WERI-Rb-1 (cell line): ENCODE data around the gene SAMM50.

Experiments
- DNase-seq: peaks from one replicate; pipeline ENCODE4 v3.0.0-alpha.2; 2020
- H3K27ac ChIP-seq: fragments of 250-450 bp; sonication (Bioruptor Pico); 2 replicates; pipeline ENCODE4 v1.5.1; 2020; ENCODE audit warnings: mild to moderate bottlenecking, moderate library complexity
- H3K27me3 ChIP-seq: fragments of 250-450 bp; sonication (Bioruptor Pico); 2 replicates; pipeline ENCODE4 v1.5.1; 2021; ENCODE audit warnings: mild to moderate bottlenecking, low read depth, moderate library complexity; ENCODE audit not compliant: insufficient read depth, severe bottlenecking
- H3K36me3 ChIP-seq: fragments of 250-450 bp; sonication (Bioruptor Pico); 2 replicates; pipeline ENCODE4 v1.5.1; 2020; ENCODE audit warnings: mild to moderate bottlenecking, moderate library complexity
- H3K4me3 ChIP-seq: 2 replicates; pipeline ENCODE4 v1.5.1; 2011; ENCODE audit warnings: low read depth, mild to moderate bottlenecking, control low read depth, low read length
- H3K9me3 ChIP-seq: fragments of 250-450 bp; sonication (Bioruptor Pico); 2 replicates; pipeline ENCODE4 v1.5.1; 2021; ENCODE audit warnings: mild to moderate bottlenecking, moderate library complexity; ENCODE audit not compliant: severe bottlenecking
- TF ChIP-seq, protein P1 (sequence below): IDR thresholded peaks from 2 replicates; pipeline ENCODE4 v1.5.1; 2011; ENCODE audit warnings: low read depth, mild to moderate bottlenecking, control low read depth, inconsistent platforms, low read length

Gene SAMM50

DNA sequence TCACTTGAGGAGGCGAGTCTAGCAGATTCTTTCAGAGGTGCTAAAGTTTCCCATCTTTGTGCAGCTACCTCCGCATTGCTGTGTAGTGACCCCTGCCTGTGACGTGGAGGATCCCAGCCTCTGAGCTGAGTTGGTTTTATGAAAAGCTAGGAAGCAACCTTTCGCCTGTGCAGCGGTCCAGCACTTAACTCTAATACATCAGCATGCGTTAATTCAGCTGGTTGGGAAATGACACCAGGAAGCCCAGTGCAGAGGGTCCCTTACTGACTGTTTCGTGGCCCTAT is 8.9 kb upstream of the SAMM50 start:
- Histone ChIP-seq H3K4me3 (no peak overlapping the region), H3K36me3 (peaks cover 65% of the 10 kb centered on the region), H3K27ac (no peak overlapping the region), H3K9me3 (no peaks in the 10 kb centered on the region), H3K27me3 (no peaks in the 10 kb centered on the region)
- DNase-seq = peak; percentile 29
- TF ChIP-seq, protein P1, sequence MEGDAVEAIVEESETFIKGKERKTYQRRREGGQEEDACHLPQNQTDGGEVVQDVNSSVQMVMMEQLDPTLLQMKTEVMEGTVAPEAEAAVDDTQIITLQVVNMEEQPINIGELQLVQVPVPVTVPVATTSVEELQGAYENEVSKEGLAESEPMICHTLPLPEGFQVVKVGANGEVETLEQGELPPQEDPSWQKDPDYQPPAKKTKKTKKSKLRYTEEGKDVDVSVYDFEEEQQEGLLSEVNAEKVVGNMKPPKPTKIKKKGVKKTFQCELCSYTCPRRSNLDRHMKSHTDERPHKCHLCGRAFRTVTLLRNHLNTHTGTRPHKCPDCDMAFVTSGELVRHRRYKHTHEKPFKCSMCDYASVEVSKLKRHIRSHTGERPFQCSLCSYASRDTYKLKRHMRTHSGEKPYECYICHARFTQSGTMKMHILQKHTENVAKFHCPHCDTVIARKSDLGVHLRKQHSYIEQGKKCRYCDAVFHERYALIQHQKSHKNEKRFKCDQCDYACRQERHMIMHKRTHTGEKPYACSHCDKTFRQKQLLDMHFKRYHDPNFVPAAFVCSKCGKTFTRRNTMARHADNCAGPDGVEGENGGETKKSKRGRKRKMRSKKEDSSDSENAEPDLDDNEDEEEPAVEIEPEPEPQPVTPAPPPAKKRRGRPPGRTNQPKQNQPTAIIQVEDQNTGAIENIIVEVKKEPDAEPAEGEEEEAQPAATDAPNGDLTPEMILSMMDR = peak; percentile 18; the same call in 1 of the 2 replicates

DNA sequence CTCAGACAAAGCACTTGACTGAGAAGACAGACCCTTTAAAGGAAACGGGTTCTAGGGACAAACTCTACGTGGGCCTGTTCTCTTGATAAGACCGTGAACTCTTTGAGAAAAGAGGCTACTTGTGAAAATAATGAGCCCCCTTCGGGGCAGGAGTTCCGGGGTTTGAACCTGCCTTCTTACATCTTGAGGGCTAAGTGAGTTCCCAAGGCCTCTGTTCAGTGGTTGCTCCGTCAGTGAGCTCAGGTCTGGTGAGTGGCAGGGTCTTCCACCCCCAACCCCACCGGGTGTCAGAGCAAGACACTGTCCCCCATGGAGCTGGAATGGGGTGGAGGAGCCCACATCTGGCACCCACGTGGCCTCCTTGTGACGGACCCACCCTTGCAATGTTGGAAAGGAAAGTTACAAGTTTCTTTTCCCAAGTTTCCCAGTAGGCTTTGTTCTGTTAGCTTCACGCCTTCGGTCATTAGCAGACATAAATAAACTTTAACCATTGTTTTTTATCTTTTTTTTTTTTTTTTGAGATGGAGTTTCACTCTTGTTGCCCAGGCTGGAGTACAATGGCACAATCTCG is 6.3 kb upstream of the SAMM50 start:
- no peak for DNase-seq
- TF ChIP-seq, protein P1 = no peak
- H3K9me3 ChIP-seq = no peaks in the 10 kb centered on the region
- H3K36me3 ChIP-seq = peaks cover 42% of the 10 kb centered on the region
- no peaks in the 10 kb centered on the region for H3K27me3 ChIP-seq
- no peak overlapping the region for H3K27ac ChIP-seq
- H3K4me3 ChIP-seq = no peak overlapping the region

DNA sequence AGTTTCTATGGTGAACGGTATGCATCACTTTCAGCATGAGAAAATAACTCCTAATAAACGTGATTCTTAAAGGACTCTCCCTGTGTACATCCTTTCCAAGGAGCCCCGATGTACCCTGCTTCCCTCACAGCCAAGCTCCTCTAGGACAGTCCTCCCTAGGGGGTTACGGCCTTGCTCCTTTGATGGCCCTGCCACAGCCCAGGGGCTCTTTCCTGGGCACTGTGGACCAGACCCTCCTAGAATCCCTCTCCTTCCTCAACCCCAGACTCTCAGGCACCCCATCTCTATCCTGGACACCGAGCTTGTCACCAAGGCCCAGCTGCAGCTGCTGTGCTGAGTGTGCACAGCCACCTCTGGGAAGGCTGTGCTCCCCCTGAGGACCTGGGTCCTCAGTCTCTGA is 3.9 kb upstream of the SAMM50 start:
- H3K9me3 ChIP-seq = no peaks in the 10 kb centered on the region

DNA sequence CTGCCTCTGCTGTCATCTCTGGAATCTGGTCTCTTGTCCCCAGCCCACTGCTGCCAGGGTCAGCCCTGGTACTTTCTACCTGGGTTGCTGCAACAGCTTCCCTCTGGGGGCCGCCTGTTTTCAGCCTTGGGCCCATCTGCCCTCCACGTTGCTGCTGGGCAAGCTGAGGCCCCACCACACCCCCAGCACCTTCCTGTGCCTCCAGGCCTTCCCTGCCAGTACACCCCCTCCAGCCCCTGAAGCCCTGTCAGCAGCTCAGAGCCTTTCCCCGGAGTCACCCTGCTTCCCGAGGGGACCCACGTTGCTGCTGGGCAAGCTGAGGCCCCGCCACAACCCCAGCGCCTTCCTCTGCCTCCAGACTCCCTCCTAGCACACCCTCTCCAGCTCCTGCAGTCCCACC is 3.3 kb upstream of the SAMM50 start:
- H3K4me3 ChIP-seq = no peak overlapping the region
- H3K27me3 ChIP-seq = no peaks in the 10 kb centered on the region
- H3K36me3 ChIP-seq = peaks cover 18% of the 10 kb centered on the region
- no peak overlapping the region for H3K27ac ChIP-seq
- H3K9me3 ChIP-seq = no peaks in the 10 kb centered on the region
- no peak for DNase-seq
- TF ChIP-seq, protein P1 = no peak

More for the DNA sequence above, 3.9 kb upstream of the SAMM50 start:
- H3K4me3 ChIP-seq = no peak overlapping the region
- H3K27me3 ChIP-seq = no peaks in the 10 kb centered on the region
- H3K36me3 ChIP-seq = peaks cover 24% of the 10 kb centered on the region
- TF ChIP-seq, protein P1 = no peak
- no peak overlapping the region for H3K27ac ChIP-seq
- no peak for DNase-seq

DNA sequence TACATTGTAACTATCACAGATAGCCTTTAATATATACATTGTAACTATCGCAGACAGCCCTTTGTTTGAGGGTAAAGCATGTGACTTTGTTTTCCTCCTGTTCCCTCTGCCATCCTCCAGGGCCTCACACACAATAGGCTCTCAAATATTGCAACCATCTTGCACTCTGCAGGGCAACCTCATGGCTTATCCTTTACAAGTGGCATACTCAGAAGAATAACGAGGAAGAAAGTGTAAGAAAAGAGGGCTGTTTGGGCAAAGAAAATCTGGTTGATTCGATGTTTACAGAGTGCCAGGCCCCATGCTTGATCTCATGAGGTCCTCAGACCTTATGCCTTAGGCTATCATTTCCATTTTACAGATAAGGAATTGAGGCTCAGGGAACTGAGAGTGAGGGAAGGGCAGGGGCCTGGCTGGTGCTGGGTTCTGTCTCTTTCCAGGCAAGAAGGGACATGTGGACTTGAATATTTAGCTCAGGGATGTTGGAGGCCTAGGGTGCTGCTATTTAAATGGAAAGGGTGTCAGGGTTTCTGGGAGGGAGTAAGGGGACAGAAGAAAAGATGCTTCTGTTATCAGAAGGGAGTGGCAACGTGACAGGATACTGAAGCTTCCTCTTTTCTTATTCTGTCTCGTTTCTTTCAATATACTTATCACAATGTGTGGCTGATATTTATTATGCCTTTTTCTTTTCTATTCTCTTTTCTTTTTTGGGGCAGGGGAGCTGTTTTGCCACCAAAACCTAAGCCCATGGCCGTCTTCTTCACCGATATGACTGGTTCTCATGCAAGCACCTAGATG is 1.1 kb upstream of the SAMM50 start:
- H3K4me3 ChIP-seq = peak overlapping the region; percentile 83
- H3K27me3 ChIP-seq = no peaks in the 10 kb centered on the region
- no peak for DNase-seq
- peak overlapping the region; percentile 88 for H3K27ac ChIP-seq
- H3K9me3 ChIP-seq = no peaks in the 10 kb centered on the region
- H3K36me3 ChIP-seq = peaks cover 5% of the 10 kb centered on the region
- TF ChIP-seq, protein P1 = no peak
